Mesothelial cell of epicardium (in vitro differentiated cells): ENCODE data around the gene FBXO38. TPM values are rescaled to one million over a fixed set of nuclear protein-coding genes. Genes with fewer than 3 reads are reported as not detected.

Experiments
- DNase-seq, 2 experiments: peaks; one replicate each; pipeline ENCODE4 v3.0.0; 2021; ENCODE audit warnings: low spot score in 2 of 2; ENCODE audit not compliant: unreplicated experiment in 2 of 2
- H3K27ac Mint-ChIP-seq: 2 replicates; pipeline ENCODE4 v1.8.0; 2021; ENCODE audit warnings: mixed read lengths
- H3K27me3 Mint-ChIP-seq: 2 replicates; pipeline ENCODE4 v1.8.0; 2021; ENCODE audit warnings: low read depth, mixed read lengths
- H3K36me3 Mint-ChIP-seq: 2 replicates; pipeline ENCODE4 v1.8.0; 2021; ENCODE audit warnings: mixed read lengths
- H3K4me1 Mint-ChIP-seq: 2 replicates; pipeline ENCODE4 v1.8.0; 2021; ENCODE audit warnings: mixed read lengths
- H3K4me3 Mint-ChIP-seq: 2 replicates; pipeline ENCODE4 v1.8.0; 2021; ENCODE audit warnings: mild to moderate bottlenecking, moderate library complexity, mixed read lengths
- H3K9me3 Mint-ChIP-seq: 2 replicates; pipeline ENCODE4 v1.8.0; 2021; ENCODE audit warnings: mixed read lengths
- CTCF ChIP-seq: fragments of 200-600 bp; sonication (generic); IDR thresholded peaks from one replicate; pipeline ENCODE4 v1.5.0; 2021; ENCODE audit warnings: antibody characterized with exemption; ENCODE audit not compliant: unreplicated experiment
- total RNA-seq: library from RNA; stranded (reverse); gene quantifications from 3 replicates; pipeline ENCODE4 v1.2.1, GENCODE V29; 2021

The FBXO38 gene
- total RNA-seq, 1 donor from 2014 or later: 55.8 TPM

- no peak for TF ChIP-seq CTCF
- no peak overlapping the region for H3K4me3 Mint-ChIP-seq
- DNase-seq: no peak
- peaks cover 53% of the 10 kb centered on the region for H3K27me3 Mint-ChIP-seq
- no peaks in the 10 kb centered on the region for H3K9me3 Mint-ChIP-seq
- peaks cover 5% of the 10 kb centered on the region for H3K4me1 Mint-ChIP-seq
- H3K36me3 Mint-ChIP-seq: no peaks in the 10 kb centered on the region
- no peak overlapping the region for H3K27ac Mint-ChIP-seq
Observed at GRCh38 chr5:148486456-148486855, 102.7 kb downstream of the FBXO38 start.

- H3K9me3 Mint-ChIP-seq: no peaks in the 10 kb centered on the region
- no peak overlapping the region for H3K27ac Mint-ChIP-seq
- H3K27me3 Mint-ChIP-seq: peaks cover 41% of the 10 kb centered on the region
- no peak overlapping the region for H3K4me3 Mint-ChIP-seq
- H3K36me3 Mint-ChIP-seq: no peaks in the 10 kb centered on the region
- H3K4me1 Mint-ChIP-seq: peaks cover 5% of the 10 kb centered on the region
- DNase-seq: no peak
- no peak for TF ChIP-seq CTCF
Observed at GRCh38 chr5:148488757-148489156, 105.0 kb downstream of the FBXO38 start.

GRCh38 chr5:148491015-148491792 lies 107.4 kb downstream of the FBXO38 start:
- Mint-ChIP-seq H3K4me1 (no peaks in the 10 kb centered on the region), H3K27me3 (peaks cover 36% of the 10 kb centered on the region), H3K9me3 (no peaks in the 10 kb centered on the region), H3K4me3 (no peak overlapping the region), H3K36me3 (no peaks in the 10 kb centered on the region), H3K27ac (no peak overlapping the region)
- DNase-seq: no peak
- no peak for TF ChIP-seq CTCF

GRCh38 chr5:148491793-148492184 lies 108.0 kb downstream of the FBXO38 start:
- Mint-ChIP-seq H3K9me3 (no peaks in the 10 kb centered on the region), H3K27ac (no peak overlapping the region), H3K4me1 (no peaks in the 10 kb centered on the region), H3K4me3 (no peak overlapping the region), H3K27me3 (peaks cover 32% of the 10 kb centered on the region), H3K36me3 (no peaks in the 10 kb centered on the region)
- no peak for TF ChIP-seq CTCF
- DNase-seq: no peak

- no peak for TF ChIP-seq CTCF
- Mint-ChIP-seq H3K9me3 (no peaks in the 10 kb centered on the region), H3K4me1 (no peaks in the 10 kb centered on the region), H3K27ac (no peak overlapping the region), H3K36me3 (no peaks in the 10 kb centered on the region), H3K27me3 (peaks cover 27% of the 10 kb centered on the region), H3K4me3 (no peak overlapping the region)
- DNase-seq: no peak
Observed at GRCh38 chr5:148492351-148492750, 108.6 kb downstream of the FBXO38 start.

Other genes with a start within 250 kb of the FBXO38 start
- gene SPINK14, start 215.4 kb upstream of the FBXO38 start, total RNA-seq: not detected in 3 replicates
- gene SPINK6, start 180.9 kb upstream of the FBXO38 start, total RNA-seq: not detected in 3 replicates
- 0.18 TPM in 1 of 3 replicates, not detected in the others for gene MARCOL, start 145.4 kb upstream of the FBXO38 start, total RNA-seq
- not detected in 3 replicates for gene SPINK13, start 115.2 kb upstream of the FBXO38 start, total RNA-seq
- gene SPINK7, start 71.5 kb upstream of the FBXO38 start, total RNA-seq: not detected in 3 replicates
- gene SPINK9, start 48.4 kb upstream of the FBXO38 start, total RNA-seq: not detected in 3 replicates